Endothelial cell of umbilical vein (primary cell): ENCODE measurements around the gene GEMIN4.

ENCODE experiments used
- CTCF ChIP-seq, 2 donors: IDR thresholded peaks; 1 replicate in 1 of 2; 2 replicates in 1 of 2; pipeline ENCODE4 v1.5.1; 2011; ENCODE audit warnings: low read length in 2 of 2, mild to moderate bottlenecking in 2 of 2, moderate library complexity in 2 of 2, control low read depth in 1 of 2, inconsistent platforms in 1 of 2, low read depth in 1 of 2; ENCODE audit not compliant: insufficient read depth in 1 of 2; ENCODE audit errors: extremely low read depth in 1 of 2
- EZH2 ChIP-seq: IDR thresholded peaks from 2 replicates; pipeline ENCODE4 v1.6.1; 2012; ENCODE audit warnings: borderline replicate concordance, low read depth, mild to moderate bottlenecking, moderate library complexity, low read length, inconsistent platforms; ENCODE audit not compliant: severe bottlenecking
- POLR2A ChIP-seq: IDR thresholded peaks from 2 replicates; pipeline ENCODE4 v1.6.1; 2012; ENCODE audit warnings: low read depth, mild to moderate bottlenecking, control low read depth, low read length

GRCh38 chr17:742147-742793 is 9.8 kb downstream of the GEMIN4 start:
- TF ChIP-seq CTCF (IDR thresholded peaks at IDR 0.05; ENCODE audit: extremely low read depth in 1 of 2, insufficient read depth in 1 of 2, low read depth in 1 of 2, low read length in 2 of 2) (no peak), EZH2 (no peak), POLR2A (no peak)
